ENCODE results near the gene OR10D3. TPM values are rescaled to one million over a fixed set of nuclear protein-coding genes. Genes with fewer than 3 reads are reported as not detected.
"Not testable (repeated sequence)": the region's sequence is repeated elsewhere in the genome, so short reads cannot be mapped to it uniquely, and the experiment has no call there.

The OR10D3 gene
- total RNA-seq, 2 experiments from 2014 or later: not detected

DNA sequence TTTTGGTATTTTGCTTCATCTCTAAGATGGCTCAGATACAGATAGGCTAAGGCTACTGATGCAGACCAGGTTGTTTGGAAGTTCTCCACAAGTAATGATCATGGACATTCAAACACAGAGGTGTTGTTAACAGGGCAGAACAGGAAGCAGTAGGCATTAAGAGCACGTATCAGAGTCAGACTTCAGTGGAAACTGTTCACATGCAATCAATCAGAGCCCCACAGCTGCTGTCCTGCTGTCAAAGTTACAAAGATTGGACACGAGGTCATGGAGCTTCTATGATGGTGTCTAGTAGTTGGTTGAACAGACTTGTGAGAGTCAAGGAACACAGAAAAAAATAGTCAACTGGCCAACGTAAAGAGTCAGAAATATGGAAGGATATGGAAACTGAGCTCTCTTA is 19.8 kb downstream of the OR10D3 start:
- Mint-ChIP-seq H3K36me3 (ENCODE audit: low read depth) (no peaks in the 10 kb centered on the region), H3K4me1 (no peaks in the 10 kb centered on the region), H3K4me3 (no peak overlapping the region), H3K27me3 (no peaks in the 10 kb centered on the region), H3K27ac (no peak overlapping the region), H3K9me3 (no peaks in the 10 kb centered on the region)
- ChIA-PET POLR2A (no interaction called here), CTCF (no interaction called here)
- DNase-seq: no peak

DNA sequence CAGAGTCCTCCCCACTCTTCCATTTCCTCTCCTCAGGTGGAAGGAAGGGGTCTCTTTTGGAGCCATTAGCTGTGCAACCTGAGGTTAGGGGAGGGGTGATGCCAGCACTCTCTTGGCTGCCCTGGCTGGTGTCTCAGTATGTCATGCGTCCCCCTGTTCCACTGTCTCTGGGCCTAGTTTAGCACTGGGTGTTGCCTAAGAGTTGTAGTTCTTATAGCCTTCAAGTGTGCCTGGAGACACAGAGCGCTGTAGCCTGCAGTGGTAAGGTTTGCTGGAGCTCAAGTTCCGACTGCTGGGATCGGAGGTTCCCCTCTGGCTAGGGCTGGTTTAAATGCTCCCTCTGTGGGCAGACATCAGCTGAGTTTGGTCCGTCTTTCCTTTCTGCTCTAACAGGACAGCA is 20.9 kb downstream of the OR10D3 start:
- POLR2A ChIA-PET: no interaction called here
- Mint-ChIP-seq H3K36me3 (ENCODE audit: low read depth) (no peaks in the 10 kb centered on the region), H3K27ac (no peak overlapping the region), H3K4me1 (no peaks in the 10 kb centered on the region), H3K4me3 (no peak overlapping the region), H3K9me3 (no peaks in the 10 kb centered on the region), H3K27me3 (no peaks in the 10 kb centered on the region)
- DNase-seq: no peak
- CTCF ChIA-PET: no interaction called here

DNA sequence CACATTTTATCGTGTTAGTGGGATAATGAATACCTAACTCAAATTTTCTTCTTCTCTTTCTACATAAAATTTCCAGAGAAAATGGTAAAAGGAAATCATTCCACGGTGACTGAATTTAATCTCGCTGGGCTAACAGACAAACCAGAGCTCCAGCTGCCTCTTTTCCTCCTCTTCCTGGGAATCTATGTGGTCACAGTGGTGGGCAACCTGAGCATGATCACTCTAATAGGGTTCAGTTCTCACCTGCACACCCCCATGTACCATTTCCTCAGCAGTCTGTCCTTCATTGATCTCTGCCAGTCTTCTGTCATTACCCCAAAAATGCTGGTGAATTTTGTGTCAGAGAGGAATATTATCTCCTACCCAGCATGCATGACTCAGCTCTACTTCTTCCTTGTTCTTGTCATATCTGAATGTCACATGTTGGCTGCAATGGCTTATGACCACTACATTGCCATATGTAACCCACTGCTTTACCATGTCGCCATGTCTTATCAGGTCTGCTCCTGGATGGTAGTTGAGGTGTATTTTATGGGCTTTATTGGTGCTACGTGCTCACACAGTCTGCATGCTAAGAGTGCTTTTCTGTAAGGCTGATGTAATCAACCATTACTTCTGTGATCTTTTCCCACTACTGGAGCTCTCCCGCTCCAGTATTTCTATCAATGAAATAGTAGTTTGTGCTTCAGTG is 24.1 kb downstream of the OR10D3 start:
- Mint-ChIP-seq H3K27ac (no peak overlapping the region), H3K27me3 (peaks cover 2% of the 10 kb centered on the region), H3K4me3 (no peak overlapping the region), H3K9me3 (no peaks in the 10 kb centered on the region), H3K36me3 (ENCODE audit: low read depth) (no peaks in the 10 kb centered on the region), H3K4me1 (no peaks in the 10 kb centered on the region)
- ChIA-PET POLR2A (no interaction called here), CTCF (no interaction called here)
- DNase-seq: no peak

DNA sequence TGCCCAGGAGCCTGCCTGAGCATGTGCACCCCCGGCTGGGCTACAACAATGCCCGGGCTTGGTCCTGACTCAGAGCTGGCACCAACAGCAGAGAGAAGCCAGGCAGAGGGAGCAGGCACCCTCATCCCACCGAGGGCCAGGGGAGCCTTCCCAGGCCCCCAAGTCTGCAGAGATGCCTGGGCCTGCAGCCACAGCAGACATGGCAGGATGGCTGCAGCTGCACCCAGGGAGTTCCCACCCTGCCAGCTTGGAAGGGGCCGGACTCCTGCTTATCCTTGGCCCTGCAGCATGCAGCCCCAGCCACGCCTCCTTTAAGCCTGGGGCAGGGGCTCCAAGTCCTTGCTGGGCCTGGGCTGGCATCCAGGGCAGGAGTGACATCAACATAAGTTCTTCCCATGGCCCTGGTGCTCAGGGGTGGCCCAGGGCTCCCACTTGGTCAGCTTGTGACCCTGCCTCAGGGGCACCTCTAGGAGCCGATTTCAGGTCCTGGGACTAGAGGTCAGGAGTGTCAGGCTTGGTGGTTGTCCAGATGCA is 26.7 kb downstream of the OR10D3 start:
- Mint-ChIP-seq H3K27ac (no peak overlapping the region), H3K4me1 (no peaks in the 10 kb centered on the region), H3K27me3 (peaks cover 6% of the 10 kb centered on the region), H3K36me3 (ENCODE audit: low read depth) (no peaks in the 10 kb centered on the region), H3K9me3 (no peaks in the 10 kb centered on the region), H3K4me3 (no peak overlapping the region)
- ChIA-PET POLR2A (no interaction called here), CTCF (interaction anchor here (0.6 kb wide), 1 partner anchor 296 kb away, joined by 4 read pairs; no protein-coding TSS in a partner anchor)
- no peak for DNase-seq

DNA sequence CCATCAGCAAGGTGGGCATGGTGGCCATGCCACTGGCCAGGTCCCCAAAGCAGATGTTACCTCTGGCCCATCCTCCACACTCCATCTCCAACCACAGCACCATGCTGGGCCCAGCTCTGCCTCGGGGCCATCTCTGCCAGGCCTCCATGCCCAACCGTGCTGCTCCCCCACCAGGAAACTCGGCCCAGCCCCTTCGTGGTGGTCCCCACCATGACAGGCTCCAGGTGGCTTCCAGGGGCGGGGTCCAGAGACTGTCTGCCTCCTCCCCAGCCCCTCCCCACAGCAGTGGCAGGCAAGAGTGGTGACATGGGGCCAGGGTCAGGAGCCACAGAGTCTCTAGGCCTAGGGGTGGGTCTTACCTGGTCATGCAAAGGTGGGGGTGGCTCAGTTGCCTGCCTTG is 27.3 kb downstream of the OR10D3 start:
- no peaks in the 10 kb centered on the region for H3K36me3 Mint-ChIP-seq (ENCODE audit: low read depth)
- ChIA-PET POLR2A (no interaction called here), CTCF (interaction anchor here (0.6 kb wide), 1 partner anchor 296 kb away, joined by 4 read pairs; no protein-coding TSS in a partner anchor)
- H3K27ac Mint-ChIP-seq: no peak overlapping the region
- H3K27me3 Mint-ChIP-seq: peaks cover 6% of the 10 kb centered on the region
- no peaks in the 10 kb centered on the region for H3K4me1 Mint-ChIP-seq
- H3K9me3 Mint-ChIP-seq: no peaks in the 10 kb centered on the region
- no peak for DNase-seq
- no peak overlapping the region for H3K4me3 Mint-ChIP-seq

DNA sequence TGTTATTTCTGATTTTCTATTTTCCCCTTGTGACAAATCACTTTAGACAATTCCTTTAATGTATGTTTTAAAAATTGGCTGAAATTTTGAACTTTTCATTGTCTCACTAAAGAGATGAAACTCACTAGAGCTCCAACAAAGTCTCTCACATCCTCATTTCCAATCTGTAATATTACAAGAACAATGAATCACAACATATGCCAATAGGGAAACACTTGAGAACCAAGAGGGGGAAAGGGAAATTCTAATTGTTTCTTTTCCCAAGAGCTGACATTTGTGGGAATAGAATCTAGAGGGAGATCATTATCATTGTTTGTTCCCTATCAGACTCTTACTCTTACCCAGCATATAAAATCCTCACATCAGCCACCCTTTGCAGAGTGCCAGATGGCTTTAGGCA is 28.2 kb downstream of the OR10D3 start:
- CTCF ChIA-PET: no interaction called here
- POLR2A ChIA-PET: no interaction called here
- no peaks in the 10 kb centered on the region for H3K36me3 Mint-ChIP-seq (ENCODE audit: low read depth)
- no peak for DNase-seq
- H3K27me3 Mint-ChIP-seq: peaks cover 6% of the 10 kb centered on the region
- H3K27ac Mint-ChIP-seq: no peak overlapping the region
- H3K4me3 Mint-ChIP-seq: no peak overlapping the region
- H3K9me3 Mint-ChIP-seq: no peaks in the 10 kb centered on the region
- no peaks in the 10 kb centered on the region for H3K4me1 Mint-ChIP-seq

DNA sequence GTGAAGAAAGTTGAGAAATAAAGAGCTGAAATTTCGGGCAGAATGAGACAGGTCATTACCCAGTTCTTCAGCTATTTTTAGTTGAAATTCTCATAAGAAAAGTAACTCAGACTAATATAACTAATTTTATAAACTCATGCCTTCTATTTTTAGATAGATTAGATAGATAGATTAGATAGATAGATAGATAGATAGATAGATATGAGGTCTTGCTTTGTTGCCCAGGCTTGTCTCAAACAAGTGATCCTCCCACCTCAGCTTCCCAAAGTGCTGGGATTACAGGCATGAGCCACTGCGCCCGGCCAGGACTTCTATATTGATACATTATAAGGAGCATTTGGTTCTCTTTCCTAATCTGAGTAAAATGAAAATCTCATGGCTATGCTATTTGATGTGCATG is 30.9 kb downstream of the OR10D3 start:
- no peak overlapping the region for H3K4me3 Mint-ChIP-seq
- peaks cover 14% of the 10 kb centered on the region for H3K27me3 Mint-ChIP-seq
- H3K36me3 Mint-ChIP-seq (ENCODE audit: low read depth): no peaks in the 10 kb centered on the region
- ChIA-PET POLR2A (no interaction called here), CTCF (no interaction called here)
- H3K27ac Mint-ChIP-seq: no peak overlapping the region
- DNase-seq: no peak
- H3K4me1 Mint-ChIP-seq: no peaks in the 10 kb centered on the region
- H3K9me3 Mint-ChIP-seq: no peaks in the 10 kb centered on the region

DNA sequence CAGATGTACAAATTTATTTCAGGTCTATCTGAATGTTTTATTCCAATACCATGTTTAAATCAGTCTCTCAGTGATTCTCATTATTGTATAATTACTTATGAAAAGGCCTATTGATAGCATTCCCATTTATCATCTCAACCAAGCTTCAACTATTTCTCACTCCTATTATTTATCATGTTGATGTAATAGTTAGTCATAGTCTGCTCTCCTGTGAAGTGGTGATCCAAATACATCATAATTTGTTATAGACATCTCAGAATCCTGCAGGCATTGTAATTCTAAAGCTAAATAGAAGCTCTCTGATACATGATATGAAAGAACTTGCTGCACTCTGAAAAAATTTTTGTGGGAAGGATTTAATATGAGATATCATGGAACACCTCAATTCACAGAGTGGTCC is 36.0 kb downstream of the OR10D3 start:
- H3K36me3 Mint-ChIP-seq (ENCODE audit: low read depth): no peaks in the 10 kb centered on the region
- no peaks in the 10 kb centered on the region for H3K4me1 Mint-ChIP-seq
- no peaks in the 10 kb centered on the region for H3K9me3 Mint-ChIP-seq
- ChIA-PET POLR2A (no interaction called here), CTCF (no interaction called here)
- no peak overlapping the region for H3K4me3 Mint-ChIP-seq
- peaks cover 10% of the 10 kb centered on the region for H3K27me3 Mint-ChIP-seq
- no peak overlapping the region for H3K27ac Mint-ChIP-seq
- no peak for DNase-seq

DNA sequence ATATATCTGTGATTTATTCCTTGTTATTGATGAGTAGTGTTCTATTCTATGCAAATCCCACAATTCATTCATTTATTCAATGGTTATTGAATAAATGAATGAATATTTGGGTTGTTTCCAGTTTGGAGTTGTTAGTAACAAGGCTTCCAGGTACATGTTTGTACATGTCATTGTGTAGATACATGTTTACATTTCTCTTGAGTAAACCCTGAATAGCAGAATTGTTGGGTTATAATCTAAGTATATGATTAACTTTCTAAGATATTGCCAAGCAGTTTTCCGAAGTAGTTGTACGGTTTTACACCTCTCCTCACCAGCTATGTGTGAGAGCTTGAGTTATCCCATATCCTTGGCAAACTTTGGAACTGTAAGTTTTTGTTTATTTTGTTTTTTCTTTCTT is 39.3 kb downstream of the OR10D3 start:
- no peak for DNase-seq
- H3K4me1 Mint-ChIP-seq: no peaks in the 10 kb centered on the region
- CTCF ChIA-PET: no interaction called here

DNA sequence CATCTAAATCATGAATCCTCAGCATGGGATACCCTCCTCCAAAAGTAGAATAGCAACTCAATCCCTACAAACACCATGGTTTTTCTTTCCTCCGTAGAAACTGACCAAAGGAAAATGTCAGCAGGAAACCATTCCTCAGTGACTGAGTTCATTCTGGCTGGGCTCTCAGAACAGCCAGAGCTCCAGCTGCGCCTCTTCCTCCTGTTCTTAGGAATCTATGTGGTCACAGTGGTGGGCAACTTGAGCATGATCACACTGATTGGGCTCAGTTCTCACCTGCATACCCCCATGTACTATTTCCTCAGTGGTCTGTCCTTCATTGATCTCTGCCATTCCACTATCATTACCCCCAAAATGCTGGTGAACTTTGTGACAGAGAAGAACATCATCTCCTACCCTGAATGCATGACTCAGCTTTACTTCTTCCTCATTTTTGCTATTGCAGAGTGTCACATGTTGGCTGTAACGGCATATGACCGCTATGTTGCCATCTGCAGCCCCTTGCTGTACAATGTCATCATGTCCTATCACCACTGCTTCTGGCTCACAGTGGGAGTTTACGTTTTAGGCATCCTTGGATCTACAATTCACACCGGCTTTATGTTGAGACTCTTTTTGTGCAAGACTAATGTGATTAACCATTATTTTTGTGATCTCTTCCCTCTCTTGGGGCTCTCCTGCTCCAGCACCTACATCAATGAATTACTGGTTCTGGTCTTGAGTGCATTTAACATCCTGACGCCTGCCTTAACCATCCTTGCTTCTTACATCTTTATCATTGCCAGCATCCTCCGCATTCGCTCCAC is 41.7 kb downstream of the OR10D3 start:
- POLR2A ChIA-PET; H3K27ac Mint-ChIP-seq; H3K36me3 Mint-ChIP-seq (ENCODE audit: low read depth); H3K4me3 Mint-ChIP-seq; H3K9me3 Mint-ChIP-seq; CTCF ChIA-PET; H3K4me1 Mint-ChIP-seq; H3K27me3 Mint-ChIP-seq; DNase-seq: not testable (repeated sequence)

More for the DNA sequence above, 39.3 kb downstream of the OR10D3 start:
- POLR2A ChIA-PET: no interaction called here
- Mint-ChIP-seq H3K27ac (no peak overlapping the region), H3K4me3 (no peak overlapping the region), H3K27me3 (peaks cover 10% of the 10 kb centered on the region), H3K36me3 (ENCODE audit: low read depth) (no peaks in the 10 kb centered on the region), H3K9me3 (no peaks in the 10 kb centered on the region)

DNA sequence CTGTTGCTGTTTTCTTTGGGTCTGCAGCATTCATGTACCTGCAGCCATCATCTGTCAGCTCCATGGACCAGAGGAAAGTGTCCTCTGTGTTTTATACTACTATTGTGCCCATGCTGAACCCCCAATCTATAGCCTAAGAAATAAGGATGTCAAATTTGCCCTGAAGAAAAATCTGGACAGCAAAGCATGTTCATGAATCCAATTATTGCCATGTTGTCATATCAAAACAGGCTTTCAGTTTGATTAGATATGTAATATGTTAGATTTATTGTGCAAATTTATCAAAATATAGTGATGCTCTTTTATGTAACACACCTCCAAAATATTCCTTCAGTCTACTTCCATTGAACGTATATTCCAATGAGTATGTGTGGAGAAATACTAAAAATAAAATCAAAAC is 42.3 kb downstream of the OR10D3 start:
- ChIA-PET CTCF (no interaction called here), POLR2A (no interaction called here)
- H3K27me3 Mint-ChIP-seq: peaks cover 4% of the 10 kb centered on the region
- no peaks in the 10 kb centered on the region for H3K9me3 Mint-ChIP-seq
- no peaks in the 10 kb centered on the region for H3K4me1 Mint-ChIP-seq
- no peaks in the 10 kb centered on the region for H3K36me3 Mint-ChIP-seq (ENCODE audit: low read depth)
- DNase-seq: no peak
- no peak overlapping the region for H3K4me3 Mint-ChIP-seq
- H3K27ac Mint-ChIP-seq: no peak overlapping the region

DNA sequence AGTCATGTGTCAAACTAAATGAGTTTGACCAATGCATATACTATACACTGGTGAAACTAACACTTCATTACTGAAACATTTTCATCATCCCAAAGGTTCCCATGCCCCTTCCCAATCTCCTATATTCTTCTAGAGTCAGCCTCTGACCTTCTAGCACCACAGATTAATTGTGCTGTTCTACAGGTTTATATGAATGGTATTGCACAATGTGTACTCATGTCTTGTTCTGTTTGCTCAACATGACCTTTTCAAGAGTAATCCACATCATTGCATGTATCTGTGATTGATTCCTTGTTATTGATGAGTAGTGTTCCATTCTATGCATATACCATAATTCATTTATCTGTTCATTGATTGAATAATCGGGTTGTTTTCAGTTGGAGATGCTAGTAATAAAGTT is 50.2 kb downstream of the OR10D3 start:
- Mint-ChIP-seq H3K27me3 (peaks cover 4% of the 10 kb centered on the region), H3K9me3 (no peaks in the 10 kb centered on the region), H3K4me1 (no peaks in the 10 kb centered on the region), H3K4me3 (no peak overlapping the region), H3K36me3 (ENCODE audit: low read depth) (no peaks in the 10 kb centered on the region), H3K27ac (no peak overlapping the region)
- ChIA-PET CTCF (no interaction called here), POLR2A (no interaction called here)
- DNase-seq: no peak

Measured in activated CD4-positive, alpha-beta T cell treated with anti-CD3 and anti-CD28 coated beads, Interleukin-2, amount 10 ng/mL, durations not matched to agents 7 days and 5 days (primary cell).